HepG2 (cell line): ENCODE data around the gene MBLAC1. TPM values are rescaled to one million over a fixed set of nuclear protein-coding genes. Genes with fewer than 3 reads are reported as not detected.

Experiments
- BORCS8-MEF2B ChIP-seq: sonication (generic); formaldehyde crosslinking; IDR thresholded peaks from 2 replicates; pipeline ENCODE4 v1.8.0; 2022; ENCODE audit warnings: mild to moderate bottlenecking, missing genetic modification reagents
- BRF2 ChIP-seq: sonication (generic); formaldehyde crosslinking; IDR thresholded peaks from 2 replicates; pipeline ENCODE4 v1.8.1; 2022; ENCODE audit warnings: mild to moderate bottlenecking, missing genetic modification reagents
- ELK4 ChIP-seq: sonication (generic); formaldehyde crosslinking; IDR thresholded peaks from 2 replicates; pipeline ENCODE4 v1.9.0; 2021; ENCODE audit warnings: missing genetic modification reagents, borderline replicate concordance
- ETV5 ChIP-seq: IDR thresholded peaks from 2 replicates; pipeline ENCODE4 v1.6.1; 2018; ENCODE audit warnings: missing biosample characterization, missing genetic modification reagents, inconsistent platforms, borderline replicate concordance
- HOXD1 ChIP-seq: sonication (generic); formaldehyde crosslinking; IDR thresholded peaks from 2 replicates; pipeline ENCODE4 v1.5.0; 2020; ENCODE audit warnings: missing genetic modification reagents
- KDM5A ChIP-seq: fragments of 200-600 bp; sonication (generic); IDR thresholded peaks from 2 replicates; pipeline ENCODE4 v1.7.0; 2018; ENCODE audit warnings: antibody characterized with exemption, mild to moderate bottlenecking, low read length, borderline replicate concordance
- MIXL1 ChIP-seq: IDR thresholded peaks from 2 replicates; pipeline ENCODE4 v1.6.1; 2016
- MTF1 ChIP-seq: sonication (generic); formaldehyde crosslinking; IDR thresholded peaks from 2 replicates; pipeline ENCODE4 v1.5.0; 2020; ENCODE audit warnings: missing genetic modification reagents
- NR2C2 ChIP-seq: sonication (generic); formaldehyde crosslinking; IDR thresholded peaks from 2 replicates; pipeline ENCODE4 v1.4.0; 2020; ENCODE audit warnings: missing genetic modification reagents, mild to moderate bottlenecking, moderate library complexity, borderline replicate concordance
- RFXANK ChIP-seq: IDR thresholded peaks from 2 replicates; pipeline ENCODE4 v1.6.1; 2016
- SP2 ChIP-seq: sonication (generic); formaldehyde crosslinking; IDR thresholded peaks from 2 replicates; pipeline ENCODE4 v1.5.1; 2020; ENCODE audit warnings: mild to moderate bottlenecking, missing genetic modification reagents
- ZNF331 ChIP-seq: sonication (generic); formaldehyde crosslinking; IDR thresholded peaks from 2 replicates; pipeline ENCODE4 v1.4.0; 2020; ENCODE audit warnings: missing genetic modification reagents
- ZNF367 ChIP-seq: sonication (generic); formaldehyde crosslinking; IDR thresholded peaks from 2 replicates; pipeline ENCODE4 v1.4.0; 2020; ENCODE audit warnings: missing genetic modification reagents, borderline replicate concordance
- ZNF484 ChIP-seq: sonication (generic); formaldehyde crosslinking; IDR thresholded peaks from 2 replicates; pipeline ENCODE4 v1.5.1; 2020; ENCODE audit warnings: mild to moderate bottlenecking, low read depth, missing genetic modification reagents, borderline replicate concordance
- ZNF550 ChIP-seq: sonication (generic); formaldehyde crosslinking; IDR thresholded peaks from 2 replicates; pipeline ENCODE4 v1.4.0; 2020; ENCODE audit warnings: mild to moderate bottlenecking, missing genetic modification reagents, borderline replicate concordance
- ZNF556 ChIP-seq: sonication (generic); formaldehyde crosslinking; IDR thresholded peaks from 2 replicates; pipeline ENCODE4 v1.4.0; 2020; ENCODE audit warnings: mild to moderate bottlenecking, missing genetic modification reagents, borderline replicate concordance
- polyA plus RNA-seq, 8 experiments: library from polyadenylated mRNA; depleted of rRNA in 3 of 8; stranded (reverse) in 7 of 8; unstranded in 1 of 8; fragments of >200 nt; fragmentation: Illumina TruSeq in 4 of 8; extraction: Trizol in 4 of 8; gene quantifications; 2 replicates each; pipeline versions ENCODE4 v1.2.1 to v1.2.3, GENCODE V29; 2011 to 2016; ENCODE audit warnings: low read depth in 4 of 8, missing spikeins in 1 of 8, mixed read lengths in 1 of 8; ENCODE audit not compliant: insufficient read depth in 1 of 8
- total RNA-seq, 5 experiments: library from RNA; depleted of rRNA; stranded (reverse); fragments of >200 nt; fragmentation: Illumina TruSeq; extraction: Trizol; gene quantifications; 2 replicates each; pipeline ENCODE4 v1.2.3, GENCODE V29; 2016; ENCODE audit warnings: low read depth in 1 of 5
- TF ChIP-seq, protein P1 (sequence below), 2 experiments: sonication (generic) in 1 of 2; formaldehyde crosslinking in 1 of 2; IDR thresholded peaks; 2 replicates each; pipeline versions ENCODE4 v1.4.0 to v1.6.1; 2016 to 2020; ENCODE audit warnings: borderline replicate concordance in 1 of 2, low read depth in 1 of 2, mild to moderate bottlenecking in 1 of 2, missing genetic modification reagents in 1 of 2
- TF ChIP-seq, protein P2 (sequence below): sonication (generic); formaldehyde crosslinking; IDR thresholded peaks from 2 replicates; pipeline ENCODE4 v1.8.1; 2022; ENCODE audit warnings: low read depth, mild to moderate bottlenecking, missing genetic modification reagents

Gene MBLAC1
- total and polyA plus RNA-seq, 2 of the 13 experiments (the other 11 are each of a cell fraction or from before 2014, with no cell fraction given): 0.79 to 2.1 TPM

DNA sequence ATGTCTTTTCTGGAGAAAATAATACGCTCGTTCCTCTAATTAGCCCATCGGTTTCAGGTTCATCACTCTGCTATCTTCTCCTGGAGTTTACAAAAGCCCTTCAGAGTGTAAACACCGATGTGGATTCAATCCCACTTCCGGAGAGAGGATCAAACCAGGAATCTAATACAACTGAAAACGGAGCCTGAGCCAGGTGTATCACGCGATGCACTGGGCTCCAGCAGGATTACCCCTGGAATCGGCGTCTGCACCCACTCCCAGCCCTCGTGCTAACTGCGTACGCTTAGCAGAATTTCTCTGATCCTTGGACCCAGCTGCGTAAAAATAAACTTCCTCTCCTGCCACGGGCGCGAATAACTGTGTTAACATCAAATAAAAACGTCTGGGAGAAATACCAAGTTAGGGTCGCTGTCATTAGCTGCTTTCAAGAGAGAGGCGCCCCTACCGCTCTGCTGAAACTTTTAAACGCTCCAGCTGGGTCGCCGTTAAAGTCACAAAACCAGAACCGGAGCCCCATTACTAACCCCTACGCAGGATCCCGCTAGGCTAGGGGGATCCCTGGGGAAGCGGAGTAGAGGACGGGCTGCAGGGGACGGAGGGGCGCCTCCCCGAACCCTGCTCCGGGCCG is 45.7 kb upstream of the MBLAC1 start (continued):
- TF ChIP-seq BORCS8-MEF2B (CRISPR knock-in tag) (no peak), ZNF331 (CRISPR knock-in tag) (no peak; the same call in 1 of the 2 replicates), KDM5A (no peak; the same call in 1 of the 2 replicates), BRF2 (CRISPR knock-in tag) (no peak), ELK4 (CRISPR knock-in tag) (no peak; the same call in 1 of the 2 replicates), RFXANK (CRISPR knock-in tag) (no peak), ETV5 (CRISPR knock-in tag) (peak; percentile 77; the same call in 1 of the 2 replicates), SP2 (no peak), ZNF550 (CRISPR knock-in tag) (no peak), NR2C2 (no peak), MIXL1 (CRISPR knock-in tag) (0 out of 2 replicates have a peak, but pooled peaks have one; percentile 19), MTF1 (CRISPR knock-in tag) (0 out of 2 replicates have a peak, but pooled peaks have one; percentile 60), ZNF367 (CRISPR knock-in tag) (peak; percentile 77; the same call in 1 of the 2 replicates), ZNF484 (CRISPR knock-in tag) (no peak), ZNF556 (CRISPR knock-in tag) (no peak), HOXD1 (CRISPR knock-in tag) (no peak)
- TF ChIP-seq, protein P1, sequence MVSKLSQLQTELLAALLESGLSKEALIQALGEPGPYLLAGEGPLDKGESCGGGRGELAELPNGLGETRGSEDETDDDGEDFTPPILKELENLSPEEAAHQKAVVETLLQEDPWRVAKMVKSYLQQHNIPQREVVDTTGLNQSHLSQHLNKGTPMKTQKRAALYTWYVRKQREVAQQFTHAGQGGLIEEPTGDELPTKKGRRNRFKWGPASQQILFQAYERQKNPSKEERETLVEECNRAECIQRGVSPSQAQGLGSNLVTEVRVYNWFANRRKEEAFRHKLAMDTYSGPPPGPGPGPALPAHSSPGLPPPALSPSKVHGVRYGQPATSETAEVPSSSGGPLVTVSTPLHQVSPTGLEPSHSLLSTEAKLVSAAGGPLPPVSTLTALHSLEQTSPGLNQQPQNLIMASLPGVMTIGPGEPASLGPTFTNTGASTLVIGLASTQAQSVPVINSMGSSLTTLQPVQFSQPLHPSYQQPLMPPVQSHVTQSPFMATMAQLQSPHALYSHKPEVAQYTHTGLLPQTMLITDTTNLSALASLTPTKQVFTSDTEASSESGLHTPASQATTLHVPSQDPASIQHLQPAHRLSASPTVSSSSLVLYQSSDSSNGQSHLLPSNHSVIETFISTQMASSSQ (IDR thresholded peaks at IDR 0.05; ENCODE audit: low read depth): no peak
- TF ChIP-seq, protein P1 (CRISPR knock-in tag; IDR thresholded peaks at IDR 0.05; ENCODE audit: borderline replicate concordance): no peak
- TF ChIP-seq, protein P2, sequence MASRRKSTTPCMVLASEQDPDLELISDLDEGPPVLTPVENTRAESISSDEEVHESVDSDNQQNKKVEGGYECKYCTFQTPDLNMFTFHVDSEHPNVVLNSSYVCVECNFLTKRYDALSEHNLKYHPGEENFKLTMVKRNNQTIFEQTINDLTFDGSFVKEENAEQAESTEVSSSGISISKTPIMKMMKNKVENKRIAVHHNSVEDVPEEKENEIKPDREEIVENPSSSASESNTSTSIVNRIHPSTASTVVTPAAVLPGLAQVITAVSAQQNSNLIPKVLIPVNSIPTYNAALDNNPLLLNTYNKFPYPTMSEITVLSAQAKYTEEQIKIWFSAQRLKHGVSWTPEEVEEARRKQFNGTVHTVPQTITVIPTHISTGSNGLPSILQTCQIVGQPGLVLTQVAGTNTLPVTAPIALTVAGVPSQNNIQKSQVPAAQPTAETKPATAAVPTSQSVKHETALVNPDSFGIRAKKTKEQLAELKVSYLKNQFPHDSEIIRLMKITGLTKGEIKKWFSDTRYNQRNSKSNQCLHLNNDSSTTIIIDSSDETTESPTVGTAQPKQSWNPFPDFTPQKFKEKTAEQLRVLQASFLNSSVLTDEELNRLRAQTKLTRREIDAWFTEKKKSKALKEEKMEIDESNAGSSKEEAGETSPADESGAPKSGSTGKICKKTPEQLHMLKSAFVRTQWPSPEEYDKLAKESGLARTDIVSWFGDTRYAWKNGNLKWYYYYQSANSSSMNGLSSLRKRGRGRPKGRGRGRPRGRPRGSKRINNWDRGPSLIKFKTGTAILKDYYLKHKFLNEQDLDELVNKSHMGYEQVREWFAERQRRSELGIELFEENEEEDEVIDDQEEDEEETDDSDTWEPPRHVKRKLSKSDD (CRISPR knock-in tag): no peak
